H54 (cell line): ENCODE results near the gene ACP7.

Source experiments
- DNase-seq: peaks from one replicate; pipeline ENCODE4 v3.0.0; 2011; ENCODE audit warnings: low spot score, mixed read lengths; ENCODE audit not compliant: insufficient read length
- FAIRE-seq: peaks from 3 replicates; lab custom pipeline; 2011; peaks lifted over from hg19 to GRCh38; lab: Jason Lieb, UNC
- POLR2A ChIP-seq: IDR thresholded peaks from 2 replicates; pipeline ENCODE4 v1.6.1; 2011; ENCODE audit warnings: low read depth, mild to moderate bottlenecking, low read length

Gene ACP7

GRCh38 chr19:39157997-39158389 lies 73.8 kb downstream of the ACP7 start:
- FAIRE-seq = no peak
- no peak for DNase-seq
- TF ChIP-seq POLR2A = no peak

- FAIRE-seq = no peak
- no peak for DNase-seq
Measured at GRCh38 chr19:39158646-39159260, 74.6 kb downstream of the ACP7 start.

DNA sequence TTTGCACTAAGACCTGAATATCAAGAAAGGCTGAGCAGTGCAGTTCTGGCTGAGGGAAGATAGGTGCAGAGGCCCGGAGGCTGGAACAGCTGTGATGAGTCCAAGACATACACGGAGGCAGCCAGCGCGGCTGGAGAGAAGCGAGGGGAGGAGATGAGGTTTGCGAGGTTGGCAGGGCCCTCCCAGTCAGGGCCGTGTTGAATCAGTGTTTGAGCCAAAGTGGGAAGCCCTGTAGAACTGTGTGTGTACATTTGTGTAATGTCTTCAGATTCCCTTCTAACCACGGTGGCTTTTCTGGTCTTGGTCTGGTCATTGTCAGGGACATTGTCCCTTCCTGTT lies 76.3 kb downstream of the ACP7 start:
- no peak for TF ChIP-seq POLR2A
- DNase-seq (no peak), FAIRE-seq (no peak)

More at GRCh38 chr19:39158646-39159260, 74.6 kb downstream of the ACP7 start:
- TF ChIP-seq POLR2A = no peak
